ENCODE measurements around the gene FNDC11. TPM values are rescaled to one million over a fixed set of nuclear protein-coding genes. Genes with fewer than 3 reads are reported as not detected.

FNDC11 gene
- total and polyA plus RNA-seq, 4 donors, result under 0.01 to 0.01 TPM; not detected in 2

- DNase-seq (ENCODE audit: low spot score), result no peak
- Histone ChIP-seq H3K27ac (ENCODE audit: low read depth in 1 of 2, low read length in 2 of 2) (no peak overlapping the region), H3K9me3 (ENCODE audit: control insufficient read depth in 4 of 4, low read length in 3 of 4) (no peaks in the 10 kb centered on the region), H3K9ac (ENCODE audit: low read depth in 1 of 2, low read length in 2 of 2) (no peak overlapping the region), H3K4me1 (ENCODE audit: control insufficient read depth in 4 of 4, insufficient read depth in 4 of 4, low read length in 3 of 4) (peaks cover 5 to 14% (median 11%) of the 10 kb centered on the region in 4 donors), H3K27me3 (ENCODE audit: control insufficient read depth in 4 of 4, insufficient read depth in 4 of 4, low read length in 3 of 4) (no peaks in the 10 kb centered on the region), H3K36me3 (ENCODE audit: control insufficient read depth in 4 of 4, insufficient read depth in 3 of 4, low read depth in 1 of 4, low read length in 3 of 4) (no peaks in the 10 kb centered on the region), H3K4me3 (ENCODE audit: low read depth in 1 of 3, low read length in 3 of 3) (no peak overlapping the region)
- 93% methylated on average over 28 of the region's 28 CpGs for WGBS
- TF ChIP-seq TAF1 (conservative IDR thresholded peaks at IDR 0.05), result no peak
- no peak for TF ChIP-seq ATF3 (IDR thresholded peaks at IDR 0.05)
- TF ChIP-seq NR2F2 (IDR thresholded peaks at IDR 0.05), result no peak
- TF ChIP-seq REST (IDR thresholded peaks at IDR 0.05), result no peak
- TF ChIP-seq JUND (IDR thresholded peaks at IDR 0.05), result no peak
- TF ChIP-seq ZBTB33 (IDR thresholded peaks at IDR 0.05), result no peak
- TF ChIP-seq SP1 (IDR thresholded peaks at IDR 0.05), result no peak
Measured at GRCh38 chr20:63541371-63541770, 12.6 kb upstream of the FNDC11 start.

GRCh38 chr20:63542031-63542559, 11.9 kb upstream of the FNDC11 start:
- H3K27ac ChIP-seq (ENCODE audit: low read depth in 1 of 2, low read length in 2 of 2), result no peak overlapping the region
- peaks cover 0 to 9% (median 6%) of the 10 kb centered on the region in 4 donors for H3K4me1 ChIP-seq (ENCODE audit: control insufficient read depth in 4 of 4, insufficient read depth in 4 of 4, low read length in 3 of 4)
- H3K9me3 ChIP-seq (ENCODE audit: control insufficient read depth in 4 of 4, low read length in 3 of 4), result no peaks in the 10 kb centered on the region
- no peaks in the 10 kb centered on the region for H3K27me3 ChIP-seq (ENCODE audit: control insufficient read depth in 4 of 4, insufficient read depth in 4 of 4, low read length in 3 of 4)
- WGBS, result 87% methylated on average over 36 of the region's 36 CpGs
- H3K36me3 ChIP-seq (ENCODE audit: control insufficient read depth in 4 of 4, insufficient read depth in 3 of 4, low read depth in 1 of 4, low read length in 3 of 4), result no peaks in the 10 kb centered on the region
- H3K9ac ChIP-seq (ENCODE audit: low read depth in 1 of 2, low read length in 2 of 2), result no peak overlapping the region
- TF ChIP-seq TAF1 (conservative IDR thresholded peaks at IDR 0.05) (no peak), EGR1 (IDR thresholded peaks at IDR 0.05; ENCODE audit: low read depth in 2 of 2) (no peak), ATF3 (IDR thresholded peaks at IDR 0.05) (no peak), JUND (IDR thresholded peaks at IDR 0.05) (no peak), ZBTB33 (IDR thresholded peaks at IDR 0.05) (no peak), REST (IDR thresholded peaks at IDR 0.05) (no peak)
- no peak overlapping the region for H3K4me3 ChIP-seq (ENCODE audit: low read depth in 1 of 3, low read length in 3 of 3)
- DNase-seq (ENCODE audit: low spot score), result no peak

Measured in liver (tissue), 9 donors.